ENCODE data around the gene NTRK1.

GRCh38 chr1:156893048-156893953 is 32.6 kb downstream of the NTRK1 start, which contains the start of gene PEAR1:
- no peak for TF ChIP-seq TARDBP (IDR thresholded peaks at IDR 0.05)
- no peak for TF ChIP-seq HDGF (IDR thresholded peaks at IDR 0.05; ENCODE audit: borderline replicate concordance)
- no peak for TF ChIP-seq SP1 (IDR thresholded peaks at IDR 0.05)
- no peak for TF ChIP-seq FOXA1 (IDR thresholded peaks at IDR 0.05)
- TF ChIP-seq FOXM1 (IDR thresholded peaks at IDR 0.05; ENCODE audit: borderline replicate concordance) = no peak
